ENCODE data around the gene MUC3A.
A peak's percentile ranks its signal among the peaks of the same experiment; 100 is the strongest.

Gene MUC3A

DNA sequence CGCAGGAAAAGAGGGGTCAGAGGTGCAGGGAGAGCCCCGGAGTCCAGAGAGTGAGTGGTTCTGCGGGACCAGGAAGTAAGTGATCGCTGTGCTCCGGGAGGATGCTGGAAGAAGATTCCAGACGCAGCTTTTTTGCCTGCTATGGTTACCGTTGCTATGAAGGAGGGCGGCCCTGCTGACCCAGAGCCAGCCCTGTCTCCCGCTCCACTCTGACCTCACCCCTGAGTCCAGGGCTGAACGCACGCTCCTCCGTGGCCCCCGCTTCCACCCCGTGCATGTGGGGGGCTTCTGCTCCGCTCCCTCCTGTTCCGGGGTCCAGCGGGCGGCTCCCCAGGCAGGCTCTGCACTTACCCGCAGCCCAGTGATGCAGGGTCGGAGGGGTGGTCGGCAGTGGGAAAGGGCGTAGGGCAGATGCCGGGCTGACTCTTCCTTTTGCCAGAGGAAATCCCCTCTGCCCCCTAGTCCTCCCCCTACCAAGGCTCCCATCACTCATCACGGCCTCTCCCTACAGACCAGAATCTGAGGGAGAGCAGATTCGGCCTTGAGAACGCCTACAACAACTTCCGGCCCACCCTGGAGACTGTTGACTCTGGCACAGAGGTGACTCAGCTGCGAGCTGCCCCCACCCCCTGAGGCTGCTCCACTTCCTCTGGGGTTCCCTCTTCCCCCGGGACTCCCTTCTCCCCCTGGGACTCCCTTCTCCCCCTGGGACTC, 67.9 kb downstream of the MUC3A start:
- Histone ChIP-seq H3K27ac (ENCODE audit: insufficient read depth, low read depth, low read length, poor library complexity, severe bottlenecking) (peak overlapping the region; percentile 90), H3K4me3 (ENCODE audit: insufficient read depth, low read depth, low read length) (peak overlapping the region; percentile 39)

More for the DNA sequence above, 67.9 kb downstream of the MUC3A start:
- no peaks in the 10 kb centered on the region for H3K9me3 ChIP-seq (ENCODE audit: control insufficient read depth, low read length)
- WGBS, 2 experiments: 5% methylated on average over 28 to 29 of the region's 29 CpGs
- H3K27me3 ChIP-seq (ENCODE audit: control insufficient read depth, insufficient read depth, low read length, poor library complexity, severe bottlenecking): no peaks in the 10 kb centered on the region
- H3K4me1 ChIP-seq (ENCODE audit: control insufficient read depth, insufficient read depth, low read length): peaks cover 20% of the 10 kb centered on the region
- H3K36me3 ChIP-seq (ENCODE audit: control insufficient read depth, insufficient read depth, low read length): no peaks in the 10 kb centered on the region

All from ectodermal cell (in vitro differentiated cells).